Measurements from ENCODE around the gene KLHL13. TPM values are rescaled to one million over a fixed set of nuclear protein-coding genes. Genes with fewer than 3 reads are reported as not detected.

KLHL13 gene
- total RNA-seq, 1 donor from 2014 or later: 46.9 TPM

- DNase-seq: peak; percentile 38
- no peak for TF ChIP-seq CTCF (IDR thresholded peaks at IDR 0.05; ENCODE audit: partially characterized antibody, unreplicated experiment)
- no peaks in the 10 kb centered on the region for H3K36me3 Mint-ChIP-seq (ENCODE audit: unreplicated experiment)
- peak overlapping the region; percentile 96 for H3K4me3 Mint-ChIP-seq (ENCODE audit: unreplicated experiment)
- H3K27me3 Mint-ChIP-seq (ENCODE audit: unreplicated experiment): peaks cover 3% of the 10 kb centered on the region
- H3K4me1 Mint-ChIP-seq (ENCODE audit: low read depth, unreplicated experiment): peaks cover 2% of the 10 kb centered on the region
- H3K27ac Mint-ChIP-seq (ENCODE audit: unreplicated experiment): peak overlapping the region; percentile 48
- no peaks in the 10 kb centered on the region for H3K9me3 Mint-ChIP-seq (ENCODE audit: unreplicated experiment)
These were observed 477 bp downstream of the KLHL13 start for GRCh38 chrX:118115953-118116712.

- no peaks in the 10 kb centered on the region for H3K36me3 Mint-ChIP-seq (ENCODE audit: unreplicated experiment)
- H3K4me3 Mint-ChIP-seq (ENCODE audit: unreplicated experiment): peak overlapping the region; percentile 96
- H3K9me3 Mint-ChIP-seq (ENCODE audit: unreplicated experiment): no peaks in the 10 kb centered on the region
- peaks cover 2% of the 10 kb centered on the region for H3K4me1 Mint-ChIP-seq (ENCODE audit: low read depth, unreplicated experiment)
- no peak overlapping the region for H3K27ac Mint-ChIP-seq (ENCODE audit: unreplicated experiment)
- no peak for TF ChIP-seq CTCF (IDR thresholded peaks at IDR 0.05; ENCODE audit: partially characterized antibody, unreplicated experiment)
- no peak for DNase-seq
- peaks cover 3% of the 10 kb centered on the region for H3K27me3 Mint-ChIP-seq (ENCODE audit: unreplicated experiment)
These were observed 1.6 kb downstream of the KLHL13 start for GRCh38 chrX:118114971-118115370.

- no peak for DNase-seq
- H3K36me3 Mint-ChIP-seq (ENCODE audit: unreplicated experiment): no peaks in the 10 kb centered on the region
- no peak overlapping the region for H3K4me3 Mint-ChIP-seq (ENCODE audit: unreplicated experiment)
- H3K27ac Mint-ChIP-seq (ENCODE audit: unreplicated experiment): no peak overlapping the region
- no peak for TF ChIP-seq CTCF (IDR thresholded peaks at IDR 0.05; ENCODE audit: partially characterized antibody, unreplicated experiment)
- no peaks in the 10 kb centered on the region for H3K9me3 Mint-ChIP-seq (ENCODE audit: unreplicated experiment)
- H3K4me1 Mint-ChIP-seq (ENCODE audit: low read depth, unreplicated experiment): no peaks in the 10 kb centered on the region
- H3K27me3 Mint-ChIP-seq (ENCODE audit: unreplicated experiment): no peaks in the 10 kb centered on the region
These were observed 7.5 kb downstream of the KLHL13 start for GRCh38 chrX:118109065-118109464.

GRCh38 chrX:118108304-118108703 lies 8.3 kb downstream of the KLHL13 start:
- Mint-ChIP-seq H3K27me3 (ENCODE audit: unreplicated experiment) (no peaks in the 10 kb centered on the region), H3K27ac (ENCODE audit: unreplicated experiment) (no peak overlapping the region), H3K4me1 (ENCODE audit: low read depth, unreplicated experiment) (no peaks in the 10 kb centered on the region), H3K9me3 (ENCODE audit: unreplicated experiment) (no peaks in the 10 kb centered on the region), H3K4me3 (ENCODE audit: unreplicated experiment) (no peak overlapping the region), H3K36me3 (ENCODE audit: unreplicated experiment) (no peaks in the 10 kb centered on the region)
- no peak for DNase-seq
- no peak for TF ChIP-seq CTCF (IDR thresholded peaks at IDR 0.05; ENCODE audit: partially characterized antibody, unreplicated experiment)

- no peak for TF ChIP-seq CTCF (IDR thresholded peaks at IDR 0.05; ENCODE audit: partially characterized antibody, unreplicated experiment)
- Mint-ChIP-seq H3K4me3 (ENCODE audit: unreplicated experiment) (no peak overlapping the region), H3K27ac (ENCODE audit: unreplicated experiment) (no peak overlapping the region), H3K27me3 (ENCODE audit: unreplicated experiment) (no peaks in the 10 kb centered on the region), H3K36me3 (ENCODE audit: unreplicated experiment) (no peaks in the 10 kb centered on the region), H3K4me1 (ENCODE audit: low read depth, unreplicated experiment) (no peaks in the 10 kb centered on the region), H3K9me3 (ENCODE audit: unreplicated experiment) (no peaks in the 10 kb centered on the region)
- no peak for DNase-seq
These were observed 16.5 kb downstream of the KLHL13 start for GRCh38 chrX:118100091-118100490.

All from glutamatergic neuron (in vitro differentiated cells).